H9 (cell line): ENCODE results near the gene CORO2B. TPM values are rescaled to one million over a fixed set of nuclear protein-coding genes. Genes with fewer than 3 reads are reported as not detected.

Experiments used
- DNase-seq: peaks from one replicate; pipeline ENCODE4 v3.0.0-alpha.2; 2017
- H2AFZ ChIP-seq: one replicate; pipeline ENCODE4 v1.6.1; 2013; ENCODE audit warnings: mild to moderate bottlenecking, low read length, control low read depth, moderate library complexity
- H2AK5ac ChIP-seq: 2 replicates; pipeline ENCODE4 v1.6.1; 2013; ENCODE audit warnings: low read length, control low read depth, mixed read lengths; ENCODE audit not compliant: insufficient read length
- H2BK120ac ChIP-seq: one replicate; pipeline ENCODE4 v1.6.1; 2013; ENCODE audit warnings: low read depth, mild to moderate bottlenecking, low read length, control low read depth, inconsistent platforms; ENCODE audit not compliant: poor library complexity, severe bottlenecking
- H2BK12ac ChIP-seq: 2 replicates; pipeline ENCODE4 v1.6.1; 2013; ENCODE audit warnings: low read length, control low read depth, mixed read lengths, low read depth; ENCODE audit not compliant: insufficient read length
- H2BK15ac ChIP-seq: 2 replicates; pipeline ENCODE4 v1.6.1; 2013; ENCODE audit warnings: low read depth, low read length, control low read depth
- H2BK20ac ChIP-seq: one replicate; pipeline ENCODE4 v1.6.1; 2013; ENCODE audit warnings: low read depth, mild to moderate bottlenecking, low read length, control low read depth, inconsistent platforms; ENCODE audit not compliant: poor library complexity, severe bottlenecking
- H2BK5ac ChIP-seq: 2 replicates; pipeline ENCODE4 v1.6.1; 2013; ENCODE audit warnings: low read length, control low read depth, mixed read lengths; ENCODE audit not compliant: insufficient read length
- H3K14ac ChIP-seq: 2 replicates; pipeline ENCODE4 v1.6.1; 2013; ENCODE audit warnings: low read length, control low read depth; ENCODE audit not compliant: insufficient read depth
- H3K18ac ChIP-seq: 2 replicates; pipeline ENCODE4 v1.6.1; 2013; ENCODE audit warnings: low read depth, mild to moderate bottlenecking, mixed read lengths, low read length, control low read depth; ENCODE audit not compliant: insufficient read length
- H3K23ac ChIP-seq: 2 replicates; pipeline ENCODE4 v1.6.1; 2013; ENCODE audit warnings: low read length, control low read depth, mixed read lengths, low read depth; ENCODE audit not compliant: insufficient read length
- H3K23me2 ChIP-seq: 2 replicates; pipeline ENCODE4 v1.6.1; 2013; ENCODE audit warnings: low read depth, mild to moderate bottlenecking, mixed read lengths, low read length, control low read depth; ENCODE audit not compliant: insufficient read length, poor library complexity, severe bottlenecking
- H3K27ac ChIP-seq: 2 replicates; pipeline ENCODE4 v1.5.1; 2013; ENCODE audit warnings: low read length, control low read depth, mixed read lengths, low read depth; ENCODE audit not compliant: insufficient read length
- H3K27me3 ChIP-seq: 2 replicates; pipeline ENCODE4 v1.6.1; 2013; ENCODE audit warnings: low read length, control low read depth, inconsistent platforms; ENCODE audit not compliant: insufficient read depth
- H3K4ac ChIP-seq: 2 replicates; pipeline ENCODE4 v1.6.1; 2013; ENCODE audit warnings: low read depth, mild to moderate bottlenecking, control low read depth, inconsistent platforms, low read length, moderate library complexity
- H3K4me1 ChIP-seq: 2 replicates; pipeline ENCODE4 v1.6.1; 2013; ENCODE audit warnings: low read length, control low read depth, inconsistent platforms; ENCODE audit not compliant: insufficient read depth
- H3K4me2 ChIP-seq: 2 replicates; pipeline ENCODE4 v1.6.1; 2013; ENCODE audit warnings: low read length, control low read depth, mixed read lengths; ENCODE audit not compliant: insufficient read length, insufficient read depth
- H3K56ac ChIP-seq: 2 replicates; pipeline ENCODE4 v1.6.1; 2013; ENCODE audit warnings: low read depth, mild to moderate bottlenecking, mixed read lengths, low read length, control low read depth; ENCODE audit not compliant: insufficient read length
- H3K79me1 ChIP-seq: 2 replicates; pipeline ENCODE4 v1.6.1; 2013; ENCODE audit warnings: low read depth, mild to moderate bottlenecking, moderate library complexity, low read length, control low read depth, inconsistent platforms; ENCODE audit not compliant: insufficient read depth, poor library complexity, severe bottlenecking
- H3K79me2 ChIP-seq: 2 replicates; pipeline ENCODE4 v1.6.1; 2013; ENCODE audit warnings: low read length, control low read depth, inconsistent platforms; ENCODE audit not compliant: insufficient read depth
- H3K9ac ChIP-seq: 2 replicates; pipeline ENCODE4 v1.6.1; 2013; ENCODE audit warnings: low read length, control low read depth, mixed read lengths; ENCODE audit not compliant: insufficient read length; ENCODE audit errors: extremely low read depth
- H3K9me3 ChIP-seq: one replicate; pipeline ENCODE4 v1.6.1; 2013; ENCODE audit warnings: low read depth, low read length, inconsistent platforms; ENCODE audit not compliant: control insufficient read depth
- H3T11ph ChIP-seq: one replicate; pipeline ENCODE4 v1.6.1; 2013; ENCODE audit warnings: mild to moderate bottlenecking, low read length, control low read depth, inconsistent platforms
- H4K20me1 ChIP-seq: one replicate; pipeline ENCODE4 v1.6.1; 2013; ENCODE audit not compliant: control insufficient read depth, insufficient read length, insufficient read depth
- H4K5ac ChIP-seq: 2 replicates; pipeline ENCODE4 v1.6.1; 2013; ENCODE audit warnings: low read depth, mild to moderate bottlenecking, mixed read lengths, low read length, control low read depth; ENCODE audit not compliant: insufficient read length
- H4K8ac ChIP-seq: replicated peaks from 2 replicates; pipeline ENCODE4 v1.6.1; 2013; ENCODE audit warnings: low read length, control low read depth, mixed read lengths, low read depth; ENCODE audit not compliant: insufficient read length
- H4K91ac ChIP-seq: 2 replicates; pipeline ENCODE4 v1.6.1; 2013; ENCODE audit warnings: low read depth, mild to moderate bottlenecking, moderate library complexity, mixed read lengths, low read length, control low read depth; ENCODE audit not compliant: insufficient read length
- H3K27ac Mint-ChIP-seq, 3 experiments: 2 replicates in 2 of 3; 3 replicates in 1 of 3; pipeline ENCODE4 v1.8.0; 2020 to 2021; ENCODE audit warnings: mixed read lengths in 3 of 3, mild to moderate bottlenecking in 1 of 3, moderate library complexity in 1 of 3
- H3K27me3 Mint-ChIP-seq: 2 replicates; pipeline ENCODE4 v1.8.0; 2021; ENCODE audit warnings: low read depth, mild to moderate bottlenecking, moderate library complexity, mixed read lengths
- H3K36me3 Mint-ChIP-seq, 3 experiments: 2 replicates in 2 of 3; 3 replicates in 1 of 3; pipeline ENCODE4 v1.8.0; 2020 to 2021; ENCODE audit warnings: low read depth in 3 of 3, mixed read lengths in 3 of 3; ENCODE audit not compliant: insufficient read depth in 1 of 3
- H3K4me1 Mint-ChIP-seq, 2 experiments: 2 replicates each; pipeline ENCODE4 v1.8.0; 2020; ENCODE audit warnings: mixed read lengths in 2 of 2
- H3K4me3 Mint-ChIP-seq, 2 experiments: 2 replicates in 1 of 2; 3 replicates in 1 of 2; pipeline ENCODE4 v1.8.0; 2020 to 2021; ENCODE audit warnings: mild to moderate bottlenecking in 2 of 2, mixed read lengths in 2 of 2, moderate library complexity in 1 of 2
- H3K9me3 Mint-ChIP-seq, 2 experiments: 2 replicates in 1 of 2; 3 replicates in 1 of 2; pipeline ENCODE4 v1.8.0; 2020; ENCODE audit warnings: mild to moderate bottlenecking in 2 of 2, mixed read lengths in 2 of 2, moderate library complexity in 1 of 2
- CTCF ChIP-seq: fragments of 200-600 bp; sonication (generic); conservative IDR thresholded peaks from 3 replicates; pipeline ENCODE4 v1.8.0; 2021; ENCODE audit warnings: antibody characterized with exemption, mild to moderate bottlenecking
- total RNA-seq: library from RNA; stranded (reverse); gene quantifications from 2 replicates; pipeline ENCODE4 v1.2.1, GENCODE V29; 2021

Gene CORO2B
- total RNA-seq, 1 experiment from 2014 or later = 3.1 TPM

GRCh38 chr15:68565234-68565633, 13.6 kb upstream of the CORO2B start:
- no peak overlapping the region for H3K27ac Mint-ChIP-seq

More at GRCh38 chr15:68565234-68565633, 13.6 kb upstream of the CORO2B start:
- H3K4me3 Mint-ChIP-seq = no peak overlapping the region
- Histone ChIP-seq H3K18ac (no peak overlapping the region), H2BK15ac (no peak overlapping the region), H2BK5ac (no peak overlapping the region), H3K14ac (no peak overlapping the region), H3K4ac (no peak overlapping the region), H3K9ac (no peak overlapping the region), H4K5ac (no peak overlapping the region), H2AK5ac (no peak overlapping the region), H3K23me2 (no peaks in the 10 kb centered on the region), H2BK12ac (no peak overlapping the region), H3K23ac (no peak overlapping the region), H2BK20ac (no peak overlapping the region), H2BK120ac (no peak overlapping the region), H3K27ac (no peak overlapping the region), H3T11ph (no peak overlapping the region), H3K9me3 (no peaks in the 10 kb centered on the region), H3K56ac (no peak overlapping the region), H3K79me1 (no peaks in the 10 kb centered on the region), H3K4me1 (peaks cover 9% of the 10 kb centered on the region; the same call in 1 of the 2 replicates), H3K79me2 (no peaks in the 10 kb centered on the region), H3K27me3 (no peaks in the 10 kb centered on the region; the same call in 1 of the 2 replicates), H4K91ac (no peak overlapping the region), H4K8ac (no peak overlapping the region), H3K4me2 (no peak overlapping the region), H2AFZ (no peak overlapping the region), H4K20me1 (no peaks in the 10 kb centered on the region)
- peaks cover 3% of the 10 kb centered on the region in 2 experiments; a peak in 3 of 5 replicates for H3K9me3 Mint-ChIP-seq
- 0 out of 7 replicates have a peak, but pooled peaks cover 0 to 2% (median 0%) of the 10 kb centered on the region in 3 experiments for H3K36me3 Mint-ChIP-seq
- no peak for TF ChIP-seq CTCF
- DNase-seq = no peak
- peaks cover 14% of the 10 kb centered on the region for H3K27me3 Mint-ChIP-seq
- peaks cover 35 to 50% of the 10 kb centered on the region in 2 experiments for H3K4me1 Mint-ChIP-seq
